KG1 (cell line): ENCODE measurements around the gene TRPM5.

Experiments used
- DNase-seq: peaks from one replicate; lab custom pipeline; 2025; lab: John Stamatoyannopoulos, UW

The TRPM5 gene

GRCh38 chr11:2402890-2403645 is 41.2 kb downstream of the TRPM5 start:
- no peak for DNase-seq

DNA sequence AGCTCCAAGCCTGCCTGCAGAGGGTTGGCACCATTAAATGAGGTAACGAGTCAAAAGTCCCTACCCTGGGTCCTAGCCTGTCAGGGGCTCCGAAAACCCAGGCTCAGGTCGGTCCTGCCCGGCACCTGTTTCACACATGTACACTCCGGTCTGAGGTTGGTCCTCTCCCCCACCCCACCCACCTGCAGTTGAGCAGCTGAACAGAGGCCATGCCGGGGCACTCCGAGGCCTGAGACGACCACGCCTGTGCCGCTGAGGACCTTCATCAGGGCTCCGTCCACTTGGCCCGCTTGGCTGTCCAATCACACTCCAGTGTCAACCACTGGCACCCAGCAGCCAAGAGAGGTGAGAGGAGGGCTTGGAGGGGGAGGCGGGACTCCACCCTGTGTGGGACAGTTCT is 42.2 kb downstream of the TRPM5 start:
- no peak for DNase-seq

DNA sequence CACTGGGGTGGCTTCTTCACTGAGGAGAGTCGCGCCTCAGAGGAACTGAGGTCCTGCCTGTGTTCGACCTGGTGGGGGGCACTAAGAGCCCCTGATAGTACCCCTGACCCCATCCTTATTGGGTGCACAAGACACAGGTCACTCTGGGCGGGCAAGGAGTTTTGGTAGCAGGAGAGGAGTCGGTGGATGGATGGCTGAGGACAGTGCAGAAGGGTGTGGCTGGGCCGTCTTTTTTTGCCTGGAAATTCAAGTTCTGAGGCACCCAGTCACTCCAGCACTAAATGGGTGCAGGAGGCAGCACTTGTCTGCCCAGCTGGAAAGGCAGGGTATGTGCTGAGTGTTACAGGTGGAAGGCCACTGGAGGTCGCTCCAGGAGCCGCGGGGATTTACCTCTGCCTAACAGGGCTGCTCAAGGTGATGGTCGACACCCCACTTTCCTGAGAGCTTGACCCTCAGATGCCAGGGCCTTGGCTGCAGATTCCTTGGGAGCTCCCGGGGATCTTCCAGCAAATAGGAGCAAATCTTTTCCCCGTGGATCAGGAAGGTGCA is 42.8 kb downstream of the TRPM5 start:
- DNase-seq: no peak

GRCh38 chr11:2400762-2401435 is 43.4 kb downstream of the TRPM5 start:
- no peak for DNase-seq

GRCh38 chr11:2400069-2400761 is 44.1 kb downstream of the TRPM5 start, which contains the start of gene TSSC4:
TSSC4 (plus strand) TSS chr11:2400750; CDS start chr11:2402634, 1,884 bp downstream.
- DNase-seq: peak; percentile 100

GRCh38 chr11:2399488-2400068 is 44.7 kb downstream of the TRPM5 start:
- no peak for DNase-seq

GRCh38 chr11:2398664-2399355 is 45.5 kb downstream of the TRPM5 start:
- no peak for DNase-seq

DNA sequence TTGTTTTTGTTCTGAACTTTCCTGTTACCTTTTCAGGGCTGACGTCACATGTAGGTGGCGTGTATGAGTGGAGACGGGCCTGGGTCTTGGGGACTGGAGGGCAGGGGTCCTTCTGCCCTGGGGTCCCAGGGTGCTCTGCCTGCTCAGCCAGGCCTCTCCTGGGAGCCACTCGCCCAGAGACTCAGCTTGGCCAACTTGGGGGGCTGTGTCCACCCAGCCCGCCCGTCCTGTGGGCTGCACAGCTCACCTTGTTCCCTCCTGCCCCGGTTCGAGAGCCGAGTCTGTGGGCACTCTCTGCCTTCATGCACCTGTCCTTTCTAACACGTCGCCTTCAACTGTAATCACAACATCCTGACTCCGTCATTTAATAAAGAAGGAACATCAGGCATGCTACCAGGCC is 47.3 kb downstream of the TRPM5 start:
- no peak for DNase-seq

DNA sequence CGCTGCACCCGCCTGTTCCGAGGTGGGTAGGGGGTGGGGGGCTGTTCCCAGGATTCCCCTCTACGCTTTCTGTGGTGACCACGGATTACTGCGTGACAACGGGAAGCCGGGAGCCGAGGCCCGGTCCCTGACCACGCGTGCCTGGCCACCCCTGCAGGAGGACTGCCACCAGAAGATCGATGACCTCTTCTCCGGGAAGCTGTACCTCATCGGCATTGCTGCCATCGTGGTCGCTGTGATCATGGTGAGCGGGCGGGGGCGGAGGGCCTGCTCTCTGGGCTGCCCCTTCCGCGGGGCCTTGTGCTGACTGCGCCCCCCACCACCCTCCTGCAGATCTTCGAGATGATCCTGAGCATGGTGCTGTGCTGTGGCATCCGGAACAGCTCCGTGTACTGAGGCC is 47.8 kb downstream of the TRPM5 start:
- no peak for DNase-seq

DNA sequence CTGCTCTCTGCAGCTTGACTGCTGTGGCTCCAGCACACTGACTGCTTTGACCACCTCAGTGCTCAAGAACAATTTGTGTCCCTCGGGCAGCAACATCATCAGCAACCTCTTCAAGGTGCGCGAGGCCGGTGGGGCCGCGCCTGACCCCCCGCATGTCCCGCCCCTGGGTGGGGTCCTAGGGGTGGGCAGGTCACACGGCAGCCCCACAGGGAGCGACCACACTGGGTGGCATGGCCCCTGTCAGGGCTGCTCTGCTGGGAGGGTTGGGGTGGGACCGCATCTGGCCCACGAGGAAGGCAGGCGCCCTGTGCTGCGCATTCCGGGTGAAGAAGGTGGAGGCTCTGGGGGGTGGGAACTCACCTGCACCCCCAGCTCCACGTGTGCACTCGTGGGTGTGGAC is 48.5 kb downstream of the TRPM5 start:
- no peak for DNase-seq

- DNase-seq: no peak
Observed at GRCh38 chr11:2395211-2395730, 49.0 kb downstream of the TRPM5 start.

DNA sequence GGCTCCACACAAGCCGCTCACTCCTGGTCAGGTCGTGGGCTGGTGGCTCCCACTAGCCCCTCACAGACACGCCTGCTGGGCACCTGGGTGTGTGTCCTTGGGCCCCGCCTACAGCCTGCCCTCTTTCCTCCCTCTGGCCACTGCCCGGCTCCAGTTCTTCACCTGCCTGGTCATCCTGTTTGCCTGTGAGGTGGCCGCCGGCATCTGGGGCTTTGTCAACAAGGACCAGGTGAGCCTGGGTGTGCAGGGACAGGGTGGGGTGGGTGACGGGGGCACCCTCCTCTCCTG is 49.6 kb downstream of the TRPM5 start:
- no peak for DNase-seq
